RWPE2 (cell line): Measurements from ENCODE around the gene ZNF808.
A peak's percentile ranks its signal among the peaks of the same experiment; 100 is the strongest.
"Not testable (repeated sequence)": the region's sequence is repeated elsewhere in the genome, so short reads cannot be mapped to it uniquely, and the experiment has no call there.

ENCODE experiments used
- ATAC-seq: fragments of 200-7000 bp; cut with Tn5 transposase; 3 replicates; pipeline ENCODE4 v1.9.1; 2021; ENCODE audit warnings: low read depth
- DNase-seq: peaks from one replicate; pipeline ENCODE4 v3.0.0-alpha.2; 2020; ENCODE audit warnings: low spot score
- H3K27ac ChIP-seq: fragments of 450-650 bp; 2 replicates; pipeline ENCODE4 v1.5.1; 2017; ENCODE audit warnings: mild to moderate bottlenecking; ENCODE audit not compliant: poor library complexity, severe bottlenecking
- H3K27me3 ChIP-seq: fragments of 250-450 bp; sonication (Bioruptor Pico); 2 replicates; pipeline ENCODE4 v1.5.1; 2021; ENCODE audit warnings: mild to moderate bottlenecking, moderate library complexity; ENCODE audit not compliant: insufficient read depth, poor library complexity, severe bottlenecking
- H3K36me3 ChIP-seq: fragments of 250-450 bp; sonication (Bioruptor Pico); 2 replicates; pipeline ENCODE4 v1.5.1; 2020; ENCODE audit warnings: low read depth, mild to moderate bottlenecking, moderate library complexity
- H3K4me1 ChIP-seq: fragments of 250-450 bp; sonication (Bioruptor Pico); 2 replicates; pipeline ENCODE4 v1.5.1; 2021; ENCODE audit warnings: mild to moderate bottlenecking, moderate library complexity; ENCODE audit not compliant: insufficient read depth, poor library complexity, severe bottlenecking
- H3K4me3 ChIP-seq: fragments of 250-450 bp; sonication (Bioruptor Pico); 2 replicates; pipeline ENCODE4 v1.5.1; 2021; ENCODE audit warnings: mild to moderate bottlenecking, moderate library complexity; ENCODE audit not compliant: severe bottlenecking
- H3K9me3 ChIP-seq: fragments of 250-450 bp; sonication (Bioruptor Pico); 2 replicates; pipeline ENCODE4 v1.5.1; 2021; ENCODE audit warnings: mild to moderate bottlenecking, moderate library complexity; ENCODE audit not compliant: severe bottlenecking
- TF ChIP-seq, protein P1 (sequence below): fragments of 450-650 bp; IDR thresholded peaks from one replicate; pipeline ENCODE4 v1.5.1; 2017; ENCODE audit warnings: mild to moderate bottlenecking, moderate library complexity; ENCODE audit not compliant: poor library complexity, severe bottlenecking

The ZNF808 gene

DNA sequence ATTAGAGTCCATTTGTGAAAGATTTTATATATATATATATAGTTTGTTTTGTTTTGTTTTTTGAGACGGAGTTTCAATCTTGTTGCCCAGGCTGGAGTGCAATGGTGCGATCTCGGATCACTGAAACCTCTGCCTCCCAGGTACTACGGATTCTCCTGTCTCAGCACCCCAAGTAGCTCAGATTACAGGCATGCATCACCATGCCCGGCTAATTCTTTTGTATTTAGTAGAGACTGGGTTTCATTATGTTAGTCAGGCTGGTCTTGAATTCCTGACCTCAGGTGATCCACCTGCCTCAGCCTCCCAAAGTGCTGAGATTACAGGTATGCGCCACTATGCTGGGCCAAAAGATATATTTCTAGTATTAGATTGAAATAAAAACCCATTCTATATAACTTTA is 38.7 kb downstream of the ZNF808 start:
- no peak for DNase-seq
- Histone ChIP-seq H3K27ac (peak overlapping the region; percentile 4), H3K4me1 (peaks cover 8% of the 10 kb centered on the region), H3K9me3 (no peaks in the 10 kb centered on the region), H3K36me3 (peaks cover 17% of the 10 kb centered on the region), H3K27me3 (no peaks in the 10 kb centered on the region), H3K4me3 (no peak overlapping the region)
- TF ChIP-seq, protein P1, sequence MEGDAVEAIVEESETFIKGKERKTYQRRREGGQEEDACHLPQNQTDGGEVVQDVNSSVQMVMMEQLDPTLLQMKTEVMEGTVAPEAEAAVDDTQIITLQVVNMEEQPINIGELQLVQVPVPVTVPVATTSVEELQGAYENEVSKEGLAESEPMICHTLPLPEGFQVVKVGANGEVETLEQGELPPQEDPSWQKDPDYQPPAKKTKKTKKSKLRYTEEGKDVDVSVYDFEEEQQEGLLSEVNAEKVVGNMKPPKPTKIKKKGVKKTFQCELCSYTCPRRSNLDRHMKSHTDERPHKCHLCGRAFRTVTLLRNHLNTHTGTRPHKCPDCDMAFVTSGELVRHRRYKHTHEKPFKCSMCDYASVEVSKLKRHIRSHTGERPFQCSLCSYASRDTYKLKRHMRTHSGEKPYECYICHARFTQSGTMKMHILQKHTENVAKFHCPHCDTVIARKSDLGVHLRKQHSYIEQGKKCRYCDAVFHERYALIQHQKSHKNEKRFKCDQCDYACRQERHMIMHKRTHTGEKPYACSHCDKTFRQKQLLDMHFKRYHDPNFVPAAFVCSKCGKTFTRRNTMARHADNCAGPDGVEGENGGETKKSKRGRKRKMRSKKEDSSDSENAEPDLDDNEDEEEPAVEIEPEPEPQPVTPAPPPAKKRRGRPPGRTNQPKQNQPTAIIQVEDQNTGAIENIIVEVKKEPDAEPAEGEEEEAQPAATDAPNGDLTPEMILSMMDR, result no peak
- no peak for ATAC-seq

- TF ChIP-seq, protein P1, result no peak
- H3K4me3 ChIP-seq, result no peak overlapping the region
- no peaks in the 10 kb centered on the region for H3K9me3 ChIP-seq
- no peaks in the 10 kb centered on the region for H3K27me3 ChIP-seq
- H3K4me1 ChIP-seq, result peaks cover 8% of the 10 kb centered on the region
- peak overlapping the region; percentile 4 for H3K27ac ChIP-seq
- peak; percentile 63 for ATAC-seq
- peaks cover 17% of the 10 kb centered on the region for H3K36me3 ChIP-seq
- DNase-seq, result no peak
Measured at GRCh38 chr19:52566588-52566987, 39.1 kb downstream of the ZNF808 start.

DNA sequence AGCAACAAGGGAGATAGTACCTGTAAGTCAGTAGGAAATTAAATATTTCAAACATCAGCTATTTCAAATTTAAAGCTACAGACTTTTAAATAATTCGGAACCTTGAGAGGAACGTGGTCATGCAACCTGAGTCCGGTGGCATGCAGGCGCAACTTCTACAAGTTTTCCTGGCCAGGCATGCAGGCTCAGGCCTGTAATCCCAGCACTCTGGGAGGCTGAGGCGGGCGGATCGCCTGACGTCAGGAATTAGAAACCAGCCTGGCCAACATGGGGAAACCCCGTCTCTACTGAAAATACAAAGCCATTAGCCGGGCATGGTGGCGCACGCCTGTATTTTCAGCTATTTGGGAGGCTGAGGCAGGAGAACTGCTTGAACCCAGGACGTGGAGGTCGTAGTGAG is 40.5 kb downstream of the ZNF808 start:
- DNase-seq, result no peak
- TF ChIP-seq, protein P1, result no peak
- Histone ChIP-seq H3K27me3 (no peaks in the 10 kb centered on the region), H3K4me3 (no peak overlapping the region), H3K9me3 (no peaks in the 10 kb centered on the region), H3K4me1 (peaks cover 8% of the 10 kb centered on the region), H3K36me3 (peaks cover 21% of the 10 kb centered on the region), H3K27ac (no peak overlapping the region)
- no peak for ATAC-seq

- not testable (repeated sequence) for H3K27me3 ChIP-seq, DNase-seq, H3K4me1 ChIP-seq, H3K9me3 ChIP-seq
- peak; percentile 39 for ATAC-seq
- Histone ChIP-seq H3K36me3 (peaks cover 21% of the 10 kb centered on the region), H3K27ac (peak overlapping the region; percentile 72), H3K4me3 (peak overlapping the region; percentile 59)
Measured at GRCh38 chr19:52569638-52569999, 42.2 kb downstream of the ZNF808 start.

- H3K4me1 ChIP-seq, result peaks cover 8% of the 10 kb centered on the region
- no peaks in the 10 kb centered on the region for H3K27me3 ChIP-seq
- peak; percentile 91 for ATAC-seq
- TF ChIP-seq, protein P1, result no peak
- peak; percentile 85 for DNase-seq
- peaks cover 27% of the 10 kb centered on the region for H3K36me3 ChIP-seq
- H3K4me3 ChIP-seq, result peak within 1 kb of the TSS; percentile 59
- peak within 1 kb of the TSS; percentile 72 for H3K27ac ChIP-seq
- H3K9me3 ChIP-seq, result no peaks in the 10 kb centered on the region
Measured at GRCh38 chr19:52570000-52570861, 42.8 kb downstream of the ZNF808 start, which contains the start of gene ZNF701. TSS of gene ZNF701 (plus strand) at chr19:52570287. CDS start at chr19:52574148, 3,861 bp downstream.
